ENCODE results near the gene MYL4. TPM values are rescaled to one million over a fixed set of nuclear protein-coding genes. Genes with fewer than 3 reads are reported as not detected.
"Not testable (repeated sequence)": the region's sequence is repeated elsewhere in the genome, so short reads cannot be mapped to it uniquely, and the experiment has no call there.

MYL4 gene
- total RNA-seq, 1 donor from 2014 or later, result 610 TPM

GRCh38 chr17:47265983-47266541 is 56.9 kb downstream of the MYL4 start:
- Histone ChIP-seq H3K27me3 (ENCODE audit: control insufficient read depth in 3 of 3, insufficient read depth in 3 of 3, low read length in 3 of 3) (no peaks in the 10 kb centered on the region), H3K9me3 (ENCODE audit: control insufficient read depth in 3 of 3, low read length in 3 of 3) (no peaks in the 10 kb centered on the region), H3K4me3 (ENCODE audit: low read length in 3 of 3) (no peak overlapping the region), H3K4me1 (ENCODE audit: control insufficient read depth in 3 of 3, insufficient read depth in 3 of 3, low read length in 3 of 3) (peaks cover 4 to 6% (median 5%) of the 10 kb centered on the region in 3 donors), H3K27ac (ENCODE audit: low read depth, low read length) (no peak overlapping the region), H3K9ac (ENCODE audit: low read depth in 1 of 3, low read length in 3 of 3) (no peak overlapping the region), H3K36me3 (ENCODE audit: control insufficient read depth in 3 of 3, insufficient read depth in 3 of 3, low read length in 3 of 3) (no peaks in the 10 kb centered on the region)

DNA sequence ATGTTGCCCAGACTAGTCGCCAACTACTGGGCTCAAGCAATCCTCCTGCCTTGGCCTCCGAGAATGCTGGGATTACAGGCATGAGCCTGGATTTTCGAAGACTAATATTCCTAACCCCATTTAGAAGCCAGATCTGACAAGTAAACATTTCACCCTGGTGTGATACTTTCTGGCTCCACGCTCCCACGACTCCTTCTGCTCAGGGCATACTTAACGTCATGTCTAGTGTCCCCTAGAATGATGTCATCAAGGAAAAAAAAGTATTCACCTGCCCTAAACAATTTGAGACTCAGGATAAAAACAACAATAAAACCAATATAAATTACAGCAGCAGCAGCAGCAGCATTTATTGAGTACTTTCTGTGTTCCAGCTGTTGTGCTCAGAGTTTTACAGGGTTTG is 57.6 kb downstream of the MYL4 start:
- no peak overlapping the region for H3K27ac ChIP-seq (ENCODE audit: low read depth, low read length)
- no peaks in the 10 kb centered on the region for H3K27me3 ChIP-seq (ENCODE audit: control insufficient read depth in 3 of 3, insufficient read depth in 3 of 3, low read length in 3 of 3)
- H3K36me3 ChIP-seq (ENCODE audit: control insufficient read depth in 3 of 3, insufficient read depth in 3 of 3, low read length in 3 of 3), result no peaks in the 10 kb centered on the region
- no peaks in the 10 kb centered on the region for H3K9me3 ChIP-seq (ENCODE audit: control insufficient read depth in 3 of 3, low read length in 3 of 3)
- H3K4me1 ChIP-seq (ENCODE audit: control insufficient read depth in 3 of 3, insufficient read depth in 3 of 3, low read length in 3 of 3), result peaks cover 4 to 6% (median 5%) of the 10 kb centered on the region in 3 donors
- H3K4me3 ChIP-seq (ENCODE audit: low read length in 3 of 3), result no peak overlapping the region
- no peak overlapping the region for H3K9ac ChIP-seq (ENCODE audit: low read depth in 1 of 3, low read length in 3 of 3)

DNA sequence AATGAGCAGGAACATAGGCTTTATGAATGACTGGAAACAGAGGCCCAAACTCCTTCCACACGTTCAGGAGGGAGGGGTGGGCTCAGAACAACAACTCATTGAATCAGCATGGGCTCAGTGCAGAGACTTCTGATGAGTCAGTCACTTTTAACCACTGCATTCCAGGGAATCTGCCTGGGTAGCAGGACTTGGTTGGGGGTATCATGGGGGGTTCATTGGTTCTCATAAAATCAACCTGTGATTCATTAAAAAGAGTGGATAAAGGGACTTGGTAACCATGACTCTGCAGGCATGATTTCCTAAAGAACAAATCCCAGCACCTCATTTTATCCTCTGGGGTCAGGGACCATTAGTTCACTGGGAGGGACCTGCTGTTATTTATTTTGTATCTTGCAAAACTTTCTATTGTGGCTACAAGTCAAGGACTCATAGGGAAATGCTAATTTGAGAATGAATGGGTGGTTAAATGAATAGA is 58.2 kb downstream of the MYL4 start:
- Histone ChIP-seq H3K4me1 (ENCODE audit: control insufficient read depth in 3 of 3, insufficient read depth in 3 of 3, low read length in 3 of 3) (peaks cover 4 to 6% (median 5%) of the 10 kb centered on the region in 3 donors), H3K27me3 (ENCODE audit: control insufficient read depth in 3 of 3, insufficient read depth in 3 of 3, low read length in 3 of 3) (no peaks in the 10 kb centered on the region), H3K9ac (ENCODE audit: low read depth in 1 of 3, low read length in 3 of 3) (no peak overlapping the region), H3K9me3 (ENCODE audit: control insufficient read depth in 3 of 3, low read length in 3 of 3) (no peaks in the 10 kb centered on the region), H3K27ac (ENCODE audit: low read depth, low read length) (no peak overlapping the region), H3K36me3 (ENCODE audit: control insufficient read depth in 3 of 3, insufficient read depth in 3 of 3, low read length in 3 of 3) (no peaks in the 10 kb centered on the region), H3K4me3 (ENCODE audit: low read length in 3 of 3) (no peak overlapping the region)

- not testable (repeated sequence) for H3K36me3 ChIP-seq (ENCODE audit: control insufficient read depth in 3 of 3, insufficient read depth in 3 of 3, low read length in 3 of 3); H3K4me1 ChIP-seq (ENCODE audit: control insufficient read depth in 3 of 3, insufficient read depth in 3 of 3, low read length in 3 of 3); H3K27ac ChIP-seq (ENCODE audit: low read depth, low read length); H3K4me3 ChIP-seq (ENCODE audit: low read length in 3 of 3); H3K9me3 ChIP-seq (ENCODE audit: control insufficient read depth in 3 of 3, low read length in 3 of 3); H3K9ac ChIP-seq (ENCODE audit: low read depth in 1 of 3, low read length in 3 of 3); H3K27me3 ChIP-seq (ENCODE audit: control insufficient read depth in 3 of 3, insufficient read depth in 3 of 3, low read length in 3 of 3)
Measured at GRCh38 chr17:47268964-47269363, 59.8 kb downstream of the MYL4 start.

DNA sequence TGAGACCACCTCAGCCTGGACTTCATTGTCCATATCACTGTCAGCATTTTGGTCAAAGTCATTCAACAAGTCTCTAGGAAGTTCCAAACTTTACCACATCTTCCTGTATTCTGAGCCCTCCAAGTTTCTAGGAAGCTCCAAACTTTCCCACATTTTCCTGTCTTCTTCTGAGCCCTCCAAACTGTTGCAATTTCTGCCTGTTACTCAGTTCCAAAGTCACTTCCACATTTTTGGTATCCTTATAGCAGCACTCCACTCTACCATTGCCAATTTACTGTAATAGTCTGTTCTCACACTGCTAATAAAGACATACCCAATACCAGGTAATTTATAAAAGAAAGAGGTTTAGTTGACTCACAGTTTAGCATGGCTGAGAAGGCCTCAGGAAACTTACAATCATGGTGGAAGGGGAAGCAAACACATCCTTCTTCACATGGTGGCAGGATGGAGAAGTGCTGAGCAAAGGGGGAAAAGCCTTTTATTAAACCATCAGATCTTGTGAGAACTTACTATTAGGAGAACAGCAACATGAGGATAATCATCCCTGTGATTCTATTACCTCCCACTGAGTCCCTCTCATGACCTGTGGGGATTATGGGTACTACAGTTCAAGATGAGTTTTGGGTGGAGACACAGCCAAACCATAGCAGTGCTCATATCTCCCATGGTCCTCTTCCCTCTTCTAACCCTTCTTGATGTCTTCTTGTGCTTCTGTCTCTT is 60.6 kb downstream of the MYL4 start:
- not testable (repeated sequence) for H3K4me1 ChIP-seq (ENCODE audit: control insufficient read depth in 3 of 3, insufficient read depth in 3 of 3, low read length in 3 of 3); H3K27me3 ChIP-seq (ENCODE audit: control insufficient read depth in 3 of 3, insufficient read depth in 3 of 3, low read length in 3 of 3); H3K4me3 ChIP-seq (ENCODE audit: low read length in 3 of 3); H3K9ac ChIP-seq (ENCODE audit: low read depth in 1 of 3, low read length in 3 of 3); H3K27ac ChIP-seq (ENCODE audit: low read depth, low read length); H3K36me3 ChIP-seq (ENCODE audit: control insufficient read depth in 3 of 3, insufficient read depth in 3 of 3, low read length in 3 of 3); H3K9me3 ChIP-seq (ENCODE audit: control insufficient read depth in 3 of 3, low read length in 3 of 3)

DNA sequence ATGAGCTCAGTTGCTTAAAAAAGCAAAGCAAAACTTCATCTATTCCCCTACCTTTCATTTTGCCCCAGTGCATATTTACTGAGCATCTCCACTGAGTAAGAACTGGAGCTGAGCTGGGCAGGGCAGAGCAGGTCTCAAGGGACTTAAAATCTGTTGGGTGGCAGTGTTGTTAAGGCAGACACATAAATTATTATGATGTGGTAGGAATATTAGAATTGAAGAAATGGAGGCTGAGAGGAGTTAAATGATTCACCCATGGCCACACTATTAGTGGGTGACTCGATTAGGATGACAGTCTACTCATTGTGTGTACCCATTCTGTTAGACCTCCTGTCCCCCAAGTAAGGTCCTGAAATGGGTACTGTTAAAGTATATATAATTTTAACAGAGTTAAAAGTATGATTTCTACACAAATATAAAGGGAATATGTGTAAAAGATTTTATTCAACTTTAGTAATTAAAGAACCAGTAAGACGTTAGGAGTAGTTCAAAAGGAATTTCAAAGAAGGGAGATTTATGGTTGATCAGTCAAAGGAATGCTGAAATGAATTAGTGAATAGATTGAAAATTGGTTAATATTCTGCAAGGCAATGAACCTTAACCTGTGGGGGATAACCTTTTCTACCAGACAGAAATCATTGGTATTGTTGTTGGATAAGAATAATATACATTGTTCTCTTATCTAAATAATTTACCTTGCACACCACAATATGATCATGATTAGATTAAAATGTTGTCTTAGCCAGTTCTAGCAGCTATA is 62.0 kb downstream of the MYL4 start:
- Histone ChIP-seq H3K9me3 (ENCODE audit: control insufficient read depth in 3 of 3, low read length in 3 of 3) (no peaks in the 10 kb centered on the region), H3K4me1 (ENCODE audit: control insufficient read depth in 3 of 3, insufficient read depth in 3 of 3, low read length in 3 of 3) (peaks cover 14 to 16% (median 15%) of the 10 kb centered on the region in 3 donors), H3K9ac (ENCODE audit: low read depth in 1 of 3, low read length in 3 of 3) (no peak overlapping the region), H3K36me3 (ENCODE audit: control insufficient read depth in 3 of 3, insufficient read depth in 3 of 3, low read length in 3 of 3) (no peaks in the 10 kb centered on the region), H3K4me3 (ENCODE audit: low read length in 3 of 3) (no peak overlapping the region), H3K27ac (ENCODE audit: low read depth, low read length) (no peak overlapping the region), H3K27me3 (ENCODE audit: control insufficient read depth in 3 of 3, insufficient read depth in 3 of 3, low read length in 3 of 3) (no peaks in the 10 kb centered on the region)

DNA sequence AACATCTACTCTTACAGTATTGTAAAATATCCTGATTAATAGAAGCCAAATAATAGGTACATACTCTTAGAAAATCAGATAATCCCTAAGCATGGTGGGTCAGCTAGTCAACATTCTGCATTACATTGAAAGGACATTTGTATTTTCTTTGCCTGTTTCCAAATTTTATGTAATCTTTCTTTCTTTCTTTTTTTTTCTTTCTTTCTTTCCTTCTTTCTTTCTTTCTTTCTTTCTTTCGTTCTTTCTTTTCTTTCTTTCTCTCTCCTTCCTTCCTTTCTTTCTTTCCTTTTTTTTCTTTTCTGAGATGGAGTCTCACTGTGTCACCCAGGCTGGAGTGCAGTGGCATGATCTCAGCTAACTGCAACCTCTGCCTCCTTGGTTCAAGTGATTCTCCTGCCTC is 63.3 kb downstream of the MYL4 start:
- no peak overlapping the region for H3K9ac ChIP-seq (ENCODE audit: low read depth in 1 of 3, low read length in 3 of 3)
- H3K27ac ChIP-seq (ENCODE audit: low read depth, low read length), result no peak overlapping the region
- no peak overlapping the region for H3K4me3 ChIP-seq (ENCODE audit: low read length in 3 of 3)
- no peaks in the 10 kb centered on the region for H3K9me3 ChIP-seq (ENCODE audit: control insufficient read depth in 3 of 3, low read length in 3 of 3)
- H3K36me3 ChIP-seq (ENCODE audit: control insufficient read depth in 3 of 3, insufficient read depth in 3 of 3, low read length in 3 of 3), result no peaks in the 10 kb centered on the region
- peaks cover 24 to 29% (median 26%) of the 10 kb centered on the region in 3 donors for H3K4me1 ChIP-seq (ENCODE audit: control insufficient read depth in 3 of 3, insufficient read depth in 3 of 3, low read length in 3 of 3)
- no peaks in the 10 kb centered on the region for H3K27me3 ChIP-seq (ENCODE audit: control insufficient read depth in 3 of 3, insufficient read depth in 3 of 3, low read length in 3 of 3)

- Histone ChIP-seq H3K9ac (ENCODE audit: low read depth in 1 of 3, low read length in 3 of 3) (no peak overlapping the region), H3K27ac (ENCODE audit: low read depth, low read length) (no peak overlapping the region), H3K27me3 (ENCODE audit: control insufficient read depth in 3 of 3, insufficient read depth in 3 of 3, low read length in 3 of 3) (no peaks in the 10 kb centered on the region), H3K4me1 (ENCODE audit: control insufficient read depth in 3 of 3, insufficient read depth in 3 of 3, low read length in 3 of 3) (peaks cover 24 to 35% (median 31%) of the 10 kb centered on the region in 3 donors), H3K36me3 (ENCODE audit: control insufficient read depth in 3 of 3, insufficient read depth in 3 of 3, low read length in 3 of 3) (no peaks in the 10 kb centered on the region), H3K9me3 (ENCODE audit: control insufficient read depth in 3 of 3, low read length in 3 of 3) (no peaks in the 10 kb centered on the region), H3K4me3 (ENCODE audit: low read length in 3 of 3) (no peak overlapping the region)
Measured at GRCh38 chr17:47273245-47273644, 64.1 kb downstream of the MYL4 start.

All from skeletal muscle tissue (tissue), 4 donors.